NCI-H2227 treated with DMSO at 0.1 percent for 48 hours (cell line): ENCODE data around the gene GSK3A.

Experiments used
- DNase-seq: peaks from one replicate; lab custom pipeline; 2025; lab: John Stamatoyannopoulos, UW

The GSK3A gene

DNA sequence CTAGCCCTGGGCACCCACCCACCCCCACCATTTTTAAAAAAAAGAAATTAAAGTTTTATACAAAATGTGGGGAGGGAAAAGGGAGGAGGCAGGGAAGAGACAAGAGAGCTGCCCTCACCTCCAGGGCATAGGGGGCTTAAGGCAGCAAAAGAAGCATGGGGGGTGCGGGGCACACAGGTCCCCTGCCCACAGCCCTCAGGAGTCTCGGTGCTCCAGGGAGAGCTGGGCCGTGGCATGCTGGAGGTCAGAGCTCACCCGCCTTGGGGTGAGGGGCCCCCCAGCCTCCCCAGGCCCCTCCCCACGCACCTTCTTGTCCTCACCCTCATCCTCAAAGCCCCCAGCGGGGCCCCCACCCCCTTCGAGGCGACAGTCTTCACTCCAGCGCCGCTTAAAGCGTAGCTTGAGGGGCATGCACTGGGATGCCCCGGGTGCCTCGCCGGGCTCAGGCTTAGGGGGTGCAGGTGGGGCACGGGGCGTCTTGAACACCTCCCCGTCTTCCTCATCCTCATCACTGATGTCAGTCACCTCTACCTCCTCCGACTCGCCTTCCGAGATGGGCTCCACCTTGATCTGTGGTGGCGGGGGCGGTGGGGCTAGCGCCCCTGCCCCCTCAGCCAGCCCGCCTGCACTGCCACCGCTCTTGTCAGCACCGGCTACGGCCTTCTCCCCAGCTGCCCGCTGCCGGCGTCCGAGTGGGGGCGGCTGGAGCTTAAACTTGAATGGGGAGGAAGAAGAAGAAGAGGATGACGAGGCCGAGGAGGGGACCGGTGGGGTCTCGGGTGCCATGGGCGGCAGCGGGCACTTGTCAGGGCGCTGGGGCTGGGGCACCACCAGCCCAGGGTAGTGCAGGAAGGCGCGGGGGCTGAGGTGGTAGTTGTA is 6.1 kb upstream of the GSK3A start:
- DNase-seq = no peak

DNA sequence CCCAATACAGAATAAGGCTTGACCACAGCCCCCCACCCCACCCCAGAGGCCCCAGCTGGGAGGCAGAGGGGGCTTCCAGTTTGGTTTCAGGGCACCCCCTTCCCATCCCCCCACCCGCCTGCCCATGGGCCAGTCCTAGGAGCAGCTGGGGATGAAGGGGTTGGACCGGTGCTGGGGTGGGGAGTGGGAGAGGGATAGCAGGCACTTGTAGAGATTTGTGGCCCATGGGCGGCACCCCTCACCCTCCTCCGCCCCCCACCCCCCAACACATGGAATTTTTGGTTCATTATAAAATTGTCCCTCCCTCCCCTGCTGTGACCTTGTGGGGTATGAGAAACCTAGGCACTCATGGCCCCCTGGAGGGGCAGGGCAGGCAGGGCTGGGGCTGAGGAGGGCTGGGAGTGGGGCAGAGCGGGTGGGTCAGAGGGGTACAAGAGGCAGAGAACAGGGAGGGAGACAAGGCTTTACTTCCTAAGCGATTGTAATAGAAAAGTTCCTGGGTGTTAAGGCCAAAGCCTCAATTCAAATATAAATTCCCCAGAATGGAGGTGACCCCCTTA is 5.3 kb upstream of the GSK3A start:
- DNase-seq = no peak

DNA sequence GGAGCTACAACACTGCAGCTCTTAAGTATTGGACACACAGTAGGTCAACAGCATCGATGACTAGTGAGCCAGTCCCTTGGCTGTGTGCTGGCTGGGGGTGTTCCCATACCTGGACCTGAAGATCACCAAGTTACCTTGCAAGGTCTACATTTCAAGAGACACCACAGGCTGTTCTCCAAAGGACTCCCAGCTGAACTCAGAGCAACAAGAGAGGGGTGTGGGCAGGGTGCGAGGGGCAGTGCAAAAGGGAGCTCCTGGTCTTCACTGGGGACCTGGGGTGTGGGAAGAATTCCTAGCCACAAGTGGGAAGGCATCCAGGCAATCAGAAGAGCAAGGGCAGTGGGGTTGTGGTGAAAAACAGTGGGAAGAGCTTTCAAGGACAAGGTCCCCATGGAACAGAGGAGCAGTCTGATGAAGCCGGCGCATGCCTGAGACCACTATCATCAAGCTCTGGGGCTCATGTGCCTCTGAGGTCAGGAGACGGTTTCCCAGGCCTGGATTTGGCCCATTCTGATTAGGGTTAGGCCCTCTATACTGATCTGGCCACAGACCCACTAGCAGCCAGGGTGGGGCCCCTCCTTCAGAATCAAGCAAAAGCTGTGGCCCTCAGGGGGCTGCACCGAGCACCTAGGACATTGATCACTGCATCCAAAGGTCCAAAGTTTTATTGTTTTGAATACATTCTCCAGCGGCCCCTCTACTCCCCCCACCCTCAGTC is 4.7 kb upstream of the GSK3A start:
- no peak for DNase-seq

DNA sequence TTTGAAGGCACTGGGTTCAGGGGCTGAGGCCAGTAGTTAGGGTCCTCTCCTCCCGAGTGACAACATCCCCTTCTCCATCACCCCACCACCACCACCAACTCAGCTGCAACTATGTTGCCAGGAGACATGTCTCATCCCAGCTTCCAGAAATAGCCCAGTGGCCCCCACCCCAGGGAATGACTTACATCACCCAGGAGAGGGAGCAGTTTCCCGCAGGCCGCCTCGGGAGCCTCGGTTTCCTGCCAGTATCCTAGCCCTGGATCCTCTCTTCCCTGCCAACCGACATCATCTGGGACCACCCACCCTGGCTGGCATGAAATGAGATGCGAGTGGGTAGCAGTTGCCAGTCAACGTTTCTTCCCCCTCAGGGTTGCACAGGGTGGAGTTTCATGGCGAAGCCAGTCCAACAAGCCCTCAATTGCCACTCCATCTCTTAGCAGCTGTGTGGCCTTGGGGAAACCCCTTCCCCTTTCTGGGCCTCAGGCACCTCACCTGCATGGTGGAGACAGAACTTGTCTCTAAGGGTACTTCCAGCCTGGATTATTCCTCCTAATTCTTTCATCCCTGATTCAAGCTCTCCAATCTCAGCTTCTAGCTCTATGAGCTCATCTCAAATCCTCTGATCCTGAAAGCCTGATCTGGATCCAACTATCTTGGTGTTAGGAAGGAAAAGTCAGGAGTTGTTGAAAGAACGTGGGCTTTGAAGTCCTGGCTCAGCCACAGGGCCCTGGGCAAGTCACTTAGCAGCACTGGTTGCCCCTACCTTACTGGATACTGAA is 3.9 kb upstream of the GSK3A start:
- DNase-seq = peak; percentile 86

GRCh38 chr19:42245231-42245630 is 2.8 kb upstream of the GSK3A start:
- no peak for DNase-seq

DNA sequence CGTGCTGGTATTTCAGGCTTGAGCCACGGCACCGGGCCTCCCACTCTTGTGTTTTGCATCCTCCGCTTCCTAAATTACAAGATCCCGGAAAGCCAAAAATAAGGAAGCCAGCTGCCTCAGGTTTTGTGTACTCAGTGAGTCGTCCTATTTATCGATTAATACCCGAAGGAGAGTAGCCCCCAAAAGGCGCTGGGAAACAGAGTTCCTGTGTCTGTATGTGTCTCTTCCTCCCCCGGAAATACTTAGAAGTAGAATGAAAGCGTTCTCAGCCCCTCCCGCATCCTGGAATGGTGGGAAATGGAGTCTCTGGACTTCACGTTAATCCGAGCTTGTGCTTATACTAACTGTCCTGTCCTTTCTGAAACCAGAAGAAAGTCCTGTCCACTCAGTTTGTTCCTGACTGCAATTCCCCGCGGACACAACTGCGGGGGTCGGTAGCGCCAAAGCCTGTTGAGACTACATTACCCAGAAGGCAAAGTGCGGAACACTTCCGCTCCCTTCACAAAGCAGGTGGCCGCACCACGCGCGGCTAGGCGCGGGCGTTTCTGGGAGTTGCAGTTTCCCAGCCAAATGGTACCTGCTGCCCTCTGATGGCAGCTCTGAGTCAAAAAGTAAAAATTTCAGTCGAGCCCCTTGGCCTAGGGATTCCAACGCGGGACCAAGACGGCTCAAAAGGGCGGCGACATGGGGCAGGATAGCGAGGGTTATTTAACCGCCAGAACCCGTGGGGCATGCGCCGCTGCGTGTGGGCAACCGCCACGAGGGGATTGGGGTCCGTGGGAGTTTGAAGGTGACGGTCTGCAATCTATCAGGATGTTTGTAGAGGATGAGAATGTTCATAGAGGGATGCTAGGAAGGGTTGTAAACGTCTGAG is 2.2 kb upstream of the GSK3A start:
- DNase-seq = peak; percentile 100

GRCh38 chr19:42242069-42242511 is 312 bp downstream of the GSK3A start:
- no peak for DNase-seq

GRCh38 chr19:42241279-42241678 is 1.1 kb downstream of the GSK3A start:
- no peak for DNase-seq

DNA sequence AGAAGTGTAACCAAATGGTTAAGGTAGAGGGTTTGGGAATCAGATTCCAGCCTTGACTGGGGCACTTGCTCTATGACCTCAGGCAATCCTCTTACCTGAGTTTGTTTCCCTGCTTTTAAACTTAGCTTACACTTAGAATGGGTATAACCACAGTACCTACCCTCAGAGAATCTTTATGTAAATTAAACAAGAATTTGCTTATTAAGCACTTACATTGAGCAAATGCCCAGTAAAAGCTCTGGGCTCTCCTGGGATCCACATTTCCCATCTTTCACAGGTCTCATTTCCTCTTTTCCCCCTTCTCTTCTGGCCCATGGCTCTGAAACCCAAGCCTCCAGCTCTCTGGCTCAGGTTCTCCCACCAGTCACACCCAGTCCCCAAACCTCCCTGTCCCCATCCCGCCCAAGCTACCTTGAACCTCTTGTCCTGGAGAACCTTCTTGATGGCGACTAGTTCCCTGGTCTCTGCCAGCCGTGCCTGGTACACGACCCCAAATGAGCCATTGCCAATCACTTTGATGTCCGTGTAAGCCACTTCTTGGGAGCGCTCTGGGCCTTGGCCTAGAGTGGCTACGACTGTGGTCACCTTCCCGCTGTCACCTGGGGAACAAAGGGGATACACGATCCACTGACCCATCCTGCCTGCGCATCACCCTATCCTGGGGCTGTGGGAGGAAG is 2.7 kb downstream of the GSK3A start:
- DNase-seq = no peak

DNA sequence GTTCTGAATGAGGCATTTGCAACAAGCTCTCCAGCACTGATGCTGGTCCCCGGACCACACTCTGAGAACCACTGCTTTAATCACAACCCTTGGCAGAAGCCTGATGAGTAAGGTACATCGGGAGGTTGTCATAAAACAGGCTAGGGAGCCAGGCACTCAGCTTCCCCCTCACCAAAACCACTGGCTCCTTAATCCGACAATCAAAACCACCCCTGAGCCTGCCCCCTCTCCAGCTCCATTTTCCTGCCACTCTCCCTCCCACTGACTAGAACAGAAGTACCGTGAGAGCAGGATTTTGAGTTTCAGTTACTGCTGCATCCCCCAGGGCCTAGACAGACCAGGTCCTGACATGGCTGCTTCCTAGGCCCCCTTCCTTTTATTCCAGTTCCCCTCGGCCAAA is 7.2 kb downstream of the GSK3A start:
- no peak for DNase-seq

DNA sequence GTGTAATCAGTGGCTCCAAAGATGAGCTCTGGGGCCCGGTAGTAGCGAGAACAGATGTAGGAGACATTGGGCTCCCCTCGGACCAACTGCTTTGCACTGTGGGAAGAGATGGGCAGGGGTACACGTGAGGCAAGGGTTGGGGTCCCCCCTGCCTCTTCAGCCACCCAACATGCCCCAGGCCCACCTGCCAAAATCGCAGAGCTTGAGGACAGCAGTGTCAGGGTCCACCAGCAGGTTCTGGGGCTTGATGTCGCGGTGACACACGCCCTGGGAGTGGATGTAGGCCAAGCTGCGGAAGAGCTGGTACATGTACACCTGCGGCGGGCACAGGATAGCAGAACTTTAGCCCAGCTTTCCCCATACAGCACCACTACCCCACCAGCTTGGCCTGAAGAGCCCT is 8.0 kb downstream of the GSK3A start:
- no peak for DNase-seq

DNA sequence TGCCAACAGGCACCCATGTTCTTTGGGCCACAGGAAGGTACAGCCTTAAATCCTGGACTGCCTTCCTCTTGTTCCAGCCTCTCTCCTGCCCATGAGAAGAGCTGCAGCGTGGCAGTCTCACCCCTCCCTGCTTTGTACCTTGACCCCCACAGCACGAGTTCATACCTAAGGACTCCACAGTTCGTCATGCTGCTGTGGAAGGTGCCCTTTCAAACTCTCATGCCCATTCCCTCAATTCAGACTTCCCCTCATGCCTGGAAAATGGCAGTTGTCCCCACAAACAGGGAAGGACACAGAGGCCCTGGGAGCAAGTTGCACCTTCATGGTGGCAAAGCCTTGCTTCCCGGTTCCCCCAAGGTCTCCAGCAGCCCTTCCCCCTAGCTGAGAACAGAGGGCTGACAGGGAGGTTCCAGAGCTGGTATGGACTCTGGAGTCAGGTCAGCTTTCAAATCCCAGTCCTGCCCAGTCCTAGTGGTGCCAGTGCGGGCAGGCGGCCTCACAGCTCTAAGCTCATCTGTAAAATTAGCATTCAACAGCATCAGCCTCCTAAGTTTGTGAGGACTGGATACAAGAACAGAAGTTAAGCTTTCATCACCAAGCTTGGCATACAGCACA is 8.6 kb downstream of the GSK3A start:
- DNase-seq = no peak

GRCh38 chr19:42233106-42233505 is 9.3 kb downstream of the GSK3A start:
- no peak for DNase-seq

DNA sequence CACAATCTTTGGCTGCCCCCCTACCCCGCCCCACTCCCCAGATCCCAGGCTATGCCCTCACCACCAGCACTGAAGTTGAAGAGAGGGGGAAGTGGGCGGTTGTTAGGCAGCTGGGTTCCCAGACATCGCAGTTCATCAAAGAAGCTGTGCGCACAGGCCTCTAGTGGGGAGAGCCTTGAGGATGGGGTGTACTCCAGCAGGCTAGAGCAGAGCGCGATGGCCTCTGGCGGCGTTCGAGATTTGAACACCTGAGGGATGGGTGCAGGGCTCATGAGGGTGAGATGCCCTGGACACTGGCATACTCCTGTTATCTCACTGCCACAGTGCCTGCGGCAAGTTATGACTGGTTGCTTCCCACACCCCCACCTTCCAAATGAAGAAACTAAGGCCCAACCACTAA is 10.0 kb downstream of the GSK3A start:
- DNase-seq = no peak

DNA sequence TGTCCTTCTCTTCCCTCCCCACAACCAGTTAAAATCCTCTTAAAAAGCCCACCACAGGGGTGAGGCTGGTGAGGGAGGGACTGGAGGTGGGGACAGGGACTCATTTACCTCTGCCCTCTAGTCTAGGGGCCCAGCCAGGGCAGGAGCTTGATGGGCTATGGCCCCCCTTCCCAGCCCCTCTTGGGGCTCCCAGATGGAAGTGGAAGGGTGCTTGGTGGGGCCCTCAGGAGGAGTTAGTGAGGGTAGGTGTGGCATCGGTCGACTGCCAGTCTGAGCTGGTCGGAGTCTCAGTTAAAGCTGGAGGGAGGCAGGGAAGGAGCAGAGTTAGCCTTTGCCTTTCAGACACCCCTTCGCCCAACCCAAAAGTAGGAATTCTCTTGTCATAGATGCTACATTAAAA is 11.8 kb downstream of the GSK3A start:
- no peak for DNase-seq

- no peak for DNase-seq
These were observed 12.5 kb downstream of the GSK3A start for GRCh38 chr19:42229855-42230351.

DNA sequence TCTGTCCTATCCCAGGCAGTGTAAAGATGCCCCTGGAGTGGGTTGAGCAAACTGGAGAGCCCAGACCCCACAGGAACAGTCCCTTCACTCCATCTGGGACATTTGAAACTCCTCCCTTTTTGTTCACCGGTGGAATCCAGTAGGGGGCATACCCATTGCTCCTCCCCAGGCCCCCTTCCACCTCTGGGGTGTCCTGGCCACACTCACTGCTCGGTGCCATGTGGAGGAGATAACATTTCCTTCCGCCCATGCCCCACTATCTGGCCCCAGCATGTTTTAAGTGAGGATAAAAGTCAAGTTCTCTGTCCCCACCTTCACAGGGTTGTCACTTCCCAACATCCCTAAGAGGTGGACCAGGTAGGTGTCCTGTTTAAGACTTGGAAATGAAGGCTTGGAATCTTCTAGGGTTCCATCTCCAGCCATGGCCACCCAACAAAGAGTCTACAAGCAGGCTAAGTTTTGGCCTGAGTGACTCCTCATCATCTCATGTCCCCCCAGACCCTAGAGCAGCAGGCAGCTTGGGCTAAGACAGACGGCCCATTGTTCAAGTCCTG is 13.0 kb downstream of the GSK3A start:
- no peak for DNase-seq

- DNase-seq = no peak
These were observed 13.8 kb downstream of the GSK3A start for GRCh38 chr19:42228641-42229040.

GRCh38 chr19:42226886-42227285 is 15.5 kb downstream of the GSK3A start:
- DNase-seq = no peak
